ENCODE data around the gene CLEC16A.

- TF ChIP-seq, protein P1, sequence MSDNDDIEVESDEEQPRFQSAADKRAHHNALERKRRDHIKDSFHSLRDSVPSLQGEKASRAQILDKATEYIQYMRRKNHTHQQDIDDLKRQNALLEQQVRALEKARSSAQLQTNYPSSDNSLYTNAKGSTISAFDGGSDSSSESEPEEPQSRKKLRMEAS (IDR thresholded peaks at IDR 0.05): no peak
- no peak for TF ChIP-seq RAD21 (IDR thresholded peaks at IDR 0.05; ENCODE audit: low read depth)
- no peak for TF ChIP-seq EGR1 (IDR thresholded peaks at IDR 0.05)
- no peak for TF ChIP-seq NFIC (IDR thresholded peaks at IDR 0.05)
- TF ChIP-seq REST (IDR thresholded peaks at IDR 0.05; ENCODE audit: low read depth): no peak
- TF ChIP-seq YY1 (IDR thresholded peaks at IDR 0.05; ENCODE audit: low read depth): no peak
- no peak for TF ChIP-seq CREB1 (IDR thresholded peaks at IDR 0.05; ENCODE audit: low read depth)
- no peak for TF ChIP-seq EP300 (IDR thresholded peaks at IDR 0.05; ENCODE audit: borderline replicate concordance)
- TF ChIP-seq TCF12 (IDR thresholded peaks at IDR 0.05; ENCODE audit: low read depth): no peak
These were observed 71.2 kb downstream of the CLEC16A start for GRCh38 chr16:11015607-11016006.
